NCI-H2107 treated with DMSO at 0.1 percent for 48 hours (cell line): ENCODE data around the gene ROR1.
"Not testable (repeated sequence)": the region's sequence is repeated elsewhere in the genome, so short reads cannot be mapped to it uniquely, and the experiment has no call there.

ENCODE experiments used
- DNase-seq: peaks from one replicate; lab custom pipeline; 2025; ENCODE audit not compliant: unreplicated experiment; lab: John Stamatoyannopoulos, UW

Gene ROR1

GRCh38 chr1:63821091-63822005 is 47.5 kb downstream of the ROR1 start:
- no peak for DNase-seq

DNA sequence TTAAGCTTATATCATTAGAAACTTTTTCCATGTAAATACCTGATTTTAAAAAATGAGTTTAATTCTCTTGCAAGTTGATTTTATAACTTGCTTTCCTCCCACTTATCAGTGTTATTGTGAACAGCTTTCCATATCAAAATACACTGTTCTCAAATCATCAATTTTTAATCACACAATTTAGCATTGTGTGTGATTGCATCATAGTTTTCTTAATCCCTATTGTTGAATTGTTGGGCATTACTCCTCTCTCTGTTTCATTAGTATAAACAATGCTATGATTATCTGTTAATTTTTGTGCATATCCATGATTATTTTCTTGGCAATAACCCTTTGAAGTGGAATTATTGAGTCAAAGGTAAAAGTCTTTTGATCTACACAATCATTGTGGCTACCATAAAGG is 48.7 kb downstream of the ROR1 start:
- no peak for DNase-seq

DNA sequence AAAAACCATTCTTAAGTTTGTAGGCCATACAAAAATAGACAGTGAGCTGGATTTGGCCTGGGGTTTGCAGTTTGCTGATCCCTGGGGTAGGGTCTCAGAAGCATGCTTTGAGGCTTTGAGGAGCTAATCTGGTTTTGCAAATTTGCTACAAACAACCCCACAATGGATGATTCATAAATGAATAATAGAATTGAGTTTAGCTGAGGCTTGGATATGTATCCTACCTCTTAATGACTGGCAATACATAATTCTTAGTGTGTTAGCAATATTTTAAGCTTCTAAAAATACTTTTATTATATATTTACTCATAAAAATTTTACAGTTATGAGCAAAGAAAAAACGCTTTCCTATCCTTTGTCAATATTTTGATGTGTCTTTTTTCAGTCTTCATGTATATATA is 50.6 kb downstream of the ROR1 start:
- DNase-seq = no peak

DNA sequence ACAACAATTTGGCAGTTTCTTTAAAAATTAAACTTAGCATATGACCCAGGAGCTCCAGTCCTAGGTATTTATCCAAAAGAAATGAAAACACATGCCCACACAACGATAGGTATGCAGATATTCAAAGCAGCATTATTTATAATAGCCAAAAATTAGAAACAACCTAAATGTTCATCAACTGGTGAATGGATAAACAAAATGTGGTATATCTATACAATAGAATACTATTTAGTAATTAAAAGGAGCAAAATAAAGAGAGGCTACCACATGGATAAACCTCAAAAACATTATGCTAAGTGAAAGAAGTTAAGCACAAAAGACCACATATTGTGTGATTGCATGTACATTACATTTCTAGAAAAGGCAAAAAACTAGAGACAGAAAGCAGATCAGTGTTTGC is 51.3 kb downstream of the ROR1 start:
- DNase-seq = no peak

GRCh38 chr1:63826246-63826861 is 52.5 kb downstream of the ROR1 start:
- not testable (repeated sequence) for DNase-seq

- DNase-seq = no peak
Measured at GRCh38 chr1:63827411-63828321, 53.8 kb downstream of the ROR1 start.

DNA sequence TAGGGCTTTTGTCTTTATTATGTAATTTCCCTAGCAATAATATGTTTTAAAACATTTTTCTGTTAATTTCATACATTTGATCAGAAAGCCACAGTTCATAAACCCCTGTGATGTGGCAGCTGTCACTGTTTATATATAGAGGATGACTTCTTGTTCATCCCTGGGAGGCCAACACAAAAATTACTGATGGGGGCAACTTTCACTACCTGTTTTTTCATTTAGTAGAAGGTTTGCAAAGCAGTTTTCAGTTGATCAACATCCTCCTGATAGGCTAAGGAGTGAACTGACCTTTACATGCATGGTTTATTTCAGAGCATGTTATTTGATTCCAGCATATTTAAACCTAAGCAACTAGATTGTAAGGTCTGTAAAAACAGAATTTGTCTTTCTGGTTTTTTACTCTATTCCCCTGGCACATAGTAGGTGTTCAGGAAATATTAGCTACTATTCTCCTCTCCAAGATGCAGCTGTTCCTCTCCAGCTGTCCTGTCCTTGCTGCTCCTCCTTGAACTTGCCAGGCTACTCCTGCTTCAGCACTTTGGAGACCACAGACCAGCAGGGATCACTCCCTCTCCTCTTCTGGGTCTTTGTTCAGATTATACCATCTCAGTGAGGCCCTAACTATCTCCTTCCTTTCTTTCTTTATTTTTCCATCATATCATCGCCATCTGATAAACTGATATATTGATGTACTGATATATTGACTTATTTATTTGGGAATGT is 54.7 kb downstream of the ROR1 start:
- DNase-seq = no peak

GRCh38 chr1:63829349-63830327 is 55.8 kb downstream of the ROR1 start:
- no peak for DNase-seq

- DNase-seq = no peak
Measured at GRCh38 chr1:63831409-63831808, 57.6 kb downstream of the ROR1 start.

- DNase-seq = no peak
Measured at GRCh38 chr1:63833363-63834119, 59.7 kb downstream of the ROR1 start.

GRCh38 chr1:63835128-63835527 is 61.3 kb downstream of the ROR1 start:
- no peak for DNase-seq

DNA sequence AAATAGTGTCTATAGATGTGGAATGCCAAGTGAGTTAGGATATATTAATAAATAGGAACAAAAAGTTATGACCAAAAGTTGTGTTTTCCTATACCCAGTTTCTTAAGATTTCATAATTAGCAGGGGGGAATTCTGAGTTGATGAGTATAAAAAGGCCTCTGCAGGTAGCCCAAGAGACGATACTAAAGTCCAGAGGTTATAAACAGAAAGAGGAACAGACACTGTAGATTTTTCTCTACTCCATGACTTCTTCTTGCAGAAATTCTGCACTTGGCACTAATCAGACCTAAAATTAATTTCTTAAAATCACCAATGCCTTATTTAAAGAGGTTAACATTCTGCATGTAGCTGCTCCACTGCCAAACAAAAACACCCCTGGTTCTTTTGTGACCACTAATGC is 62.6 kb downstream of the ROR1 start:
- no peak for DNase-seq

DNA sequence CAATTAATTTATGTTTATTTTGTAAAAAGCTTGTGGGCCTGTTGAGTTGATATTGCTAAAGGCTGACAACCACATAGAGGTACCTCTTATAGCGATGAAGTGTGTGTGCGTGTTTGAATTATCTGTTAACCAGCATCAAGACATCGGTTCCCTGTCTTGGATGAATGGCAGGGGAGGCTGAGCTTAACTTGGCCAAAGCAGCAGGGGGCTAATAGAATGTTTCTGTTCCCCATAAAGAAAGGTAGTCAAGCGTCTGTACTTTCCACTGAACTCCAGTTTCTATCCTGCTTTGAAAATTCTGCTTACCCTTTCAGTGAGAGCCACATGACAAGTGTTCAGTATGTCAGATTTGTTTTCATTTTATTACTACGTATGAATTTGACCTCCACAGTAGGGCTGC is 63.0 kb downstream of the ROR1 start:
- peak; percentile 54 for DNase-seq

- DNase-seq = no peak
Measured at GRCh38 chr1:63843010-63843409, 69.2 kb downstream of the ROR1 start.

DNA sequence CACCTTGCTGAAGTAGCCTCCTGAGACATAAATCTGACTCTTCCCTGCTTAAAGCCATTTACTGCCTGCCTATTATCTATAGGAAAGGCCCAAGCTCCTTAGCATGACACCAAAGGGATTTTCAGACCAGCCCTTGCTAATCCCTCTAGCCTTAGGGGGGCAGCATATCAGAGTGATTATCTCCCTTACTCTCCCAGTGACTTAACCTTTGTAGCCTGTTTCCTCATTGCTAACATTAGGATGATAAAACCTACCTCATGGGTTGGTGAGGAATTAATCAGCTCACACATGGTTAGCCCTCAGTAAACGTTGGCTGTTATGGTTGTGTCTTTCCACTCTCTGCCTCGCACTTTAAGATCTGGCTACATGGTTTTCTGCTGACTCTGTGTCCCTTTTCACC is 70.1 kb downstream of the ROR1 start:
- DNase-seq = no peak

DNA sequence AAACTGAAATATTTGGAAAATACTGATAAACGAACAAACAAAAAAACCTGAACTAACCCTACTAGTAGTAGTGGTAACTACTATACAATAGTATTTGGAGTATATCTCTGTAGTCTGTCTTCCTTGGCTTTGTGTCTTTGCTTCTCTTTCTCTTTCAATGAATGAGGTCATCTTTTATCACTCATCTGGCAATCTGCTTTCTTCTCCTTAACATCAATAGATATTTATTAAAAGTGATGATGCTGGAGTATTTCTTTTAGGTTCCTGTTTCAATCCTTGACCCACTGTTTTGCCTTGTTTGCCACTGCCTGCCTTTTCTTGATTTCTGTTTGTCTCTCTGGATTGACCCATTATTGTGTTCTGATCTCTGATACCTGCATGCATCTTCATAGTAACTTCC is 71.5 kb downstream of the ROR1 start:
- DNase-seq = no peak

DNA sequence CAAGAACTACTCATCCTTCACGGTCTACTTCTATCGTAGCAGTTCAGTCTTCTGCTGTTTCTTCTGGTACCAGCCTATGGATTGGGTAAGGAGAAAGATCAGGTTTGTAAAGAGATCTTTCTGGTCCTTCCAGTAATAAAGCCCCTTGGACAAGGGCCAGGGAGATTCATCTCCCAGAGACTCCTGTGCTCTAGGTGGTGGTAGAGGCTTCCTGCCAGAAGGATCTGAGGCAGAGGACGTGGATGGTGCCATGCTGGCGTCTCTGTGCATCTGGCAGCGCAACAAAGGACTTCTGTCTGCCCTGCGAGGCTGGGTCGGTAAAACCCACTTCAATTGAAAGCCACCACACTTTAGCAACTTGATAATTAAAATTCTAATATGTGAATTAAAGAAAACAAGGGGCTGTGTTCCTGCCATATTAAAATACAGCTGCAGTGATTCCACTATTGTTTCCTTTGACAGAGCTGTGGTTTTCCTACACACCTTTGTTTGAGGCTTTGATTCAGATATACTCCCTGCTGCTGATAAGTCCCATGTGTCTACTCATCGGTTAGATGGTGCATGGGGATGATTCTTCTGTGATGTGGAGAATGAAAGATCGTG is 73.6 kb downstream of the ROR1 start:
- peak; percentile 59 for DNase-seq

GRCh38 chr1:63848733-63849132 is 74.9 kb downstream of the ROR1 start:
- DNase-seq = no peak

DNA sequence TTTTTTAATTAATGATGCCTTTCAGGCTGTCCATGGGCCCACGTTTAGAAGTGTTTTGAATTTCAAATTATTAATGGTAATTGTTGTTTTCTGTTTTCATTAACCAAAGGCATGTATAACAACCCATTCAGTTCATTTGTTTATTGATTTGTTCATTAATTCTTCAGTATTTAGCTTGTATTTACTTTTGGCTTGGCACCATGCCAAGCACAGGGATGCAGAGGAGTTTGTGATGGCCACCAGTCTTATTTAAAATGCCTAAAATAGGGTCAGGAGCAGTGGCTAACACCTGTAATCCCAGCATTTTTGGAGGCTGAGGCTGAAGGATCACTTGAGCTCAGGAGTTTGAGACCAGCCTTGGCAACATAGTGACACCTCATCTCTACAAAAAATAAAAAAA is 75.3 kb downstream of the ROR1 start:
- DNase-seq = no peak
